ENCODE results near the gene MZB1. TPM values are rescaled to one million over a fixed set of nuclear protein-coding genes. Genes with fewer than 3 reads are reported as not detected.

MZB1 gene
- total and polyA plus RNA-seq, 9 donors: 0.50 to 1.8 (median 1.2) TPM; not detected in 1

DNA sequence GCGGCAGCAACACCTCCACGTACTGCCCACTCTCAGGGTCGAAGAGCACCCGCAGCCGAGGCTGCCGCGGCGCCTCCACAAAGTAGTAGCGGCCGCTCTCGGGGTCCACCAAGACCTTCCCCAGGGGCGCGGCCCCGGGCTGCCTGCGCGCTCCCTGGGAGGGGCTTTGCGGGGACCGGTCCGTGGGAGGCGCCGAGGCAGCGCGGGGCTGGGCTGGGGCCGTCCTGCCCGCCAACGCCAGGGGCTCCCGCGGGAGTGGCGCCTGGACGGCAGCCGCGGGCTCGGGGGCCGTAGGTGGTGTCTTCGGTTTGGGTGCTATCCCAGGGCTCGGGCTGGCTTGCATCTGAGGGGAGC lies 2.6 kb upstream of the MZB1 start:
- peaks cover 9% of the 10 kb centered on the region for H3K4me1 ChIP-seq (ENCODE audit: insufficient read depth)
- H3K9me3 ChIP-seq: no peaks in the 10 kb centered on the region
- WGBS, 3 donors: 7 to 15% (median 14%) methylated on average over 30 to 36 of the region's 36 CpGs
- H3K36me3 ChIP-seq: no peaks in the 10 kb centered on the region
- H3K27ac ChIP-seq: no peak overlapping the region
- TF ChIP-seq, protein P1, sequence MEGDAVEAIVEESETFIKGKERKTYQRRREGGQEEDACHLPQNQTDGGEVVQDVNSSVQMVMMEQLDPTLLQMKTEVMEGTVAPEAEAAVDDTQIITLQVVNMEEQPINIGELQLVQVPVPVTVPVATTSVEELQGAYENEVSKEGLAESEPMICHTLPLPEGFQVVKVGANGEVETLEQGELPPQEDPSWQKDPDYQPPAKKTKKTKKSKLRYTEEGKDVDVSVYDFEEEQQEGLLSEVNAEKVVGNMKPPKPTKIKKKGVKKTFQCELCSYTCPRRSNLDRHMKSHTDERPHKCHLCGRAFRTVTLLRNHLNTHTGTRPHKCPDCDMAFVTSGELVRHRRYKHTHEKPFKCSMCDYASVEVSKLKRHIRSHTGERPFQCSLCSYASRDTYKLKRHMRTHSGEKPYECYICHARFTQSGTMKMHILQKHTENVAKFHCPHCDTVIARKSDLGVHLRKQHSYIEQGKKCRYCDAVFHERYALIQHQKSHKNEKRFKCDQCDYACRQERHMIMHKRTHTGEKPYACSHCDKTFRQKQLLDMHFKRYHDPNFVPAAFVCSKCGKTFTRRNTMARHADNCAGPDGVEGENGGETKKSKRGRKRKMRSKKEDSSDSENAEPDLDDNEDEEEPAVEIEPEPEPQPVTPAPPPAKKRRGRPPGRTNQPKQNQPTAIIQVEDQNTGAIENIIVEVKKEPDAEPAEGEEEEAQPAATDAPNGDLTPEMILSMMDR (IDR thresholded peaks at IDR 0.05): peak in 1 of 3 donors; percentile 40
- TF ChIP-seq EP300 (IDR thresholded peaks at IDR 0.05) (no peak), POLR2A (IDR thresholded peaks at IDR 0.05) (no peak)
- DNase-seq: no peak
- H3K27me3 ChIP-seq: peaks cover 5% of the 10 kb centered on the region
- intact Hi-C loops (cut with DNase I): no loop called here
- no peak overlapping the region for H3K4me3 ChIP-seq

DNA sequence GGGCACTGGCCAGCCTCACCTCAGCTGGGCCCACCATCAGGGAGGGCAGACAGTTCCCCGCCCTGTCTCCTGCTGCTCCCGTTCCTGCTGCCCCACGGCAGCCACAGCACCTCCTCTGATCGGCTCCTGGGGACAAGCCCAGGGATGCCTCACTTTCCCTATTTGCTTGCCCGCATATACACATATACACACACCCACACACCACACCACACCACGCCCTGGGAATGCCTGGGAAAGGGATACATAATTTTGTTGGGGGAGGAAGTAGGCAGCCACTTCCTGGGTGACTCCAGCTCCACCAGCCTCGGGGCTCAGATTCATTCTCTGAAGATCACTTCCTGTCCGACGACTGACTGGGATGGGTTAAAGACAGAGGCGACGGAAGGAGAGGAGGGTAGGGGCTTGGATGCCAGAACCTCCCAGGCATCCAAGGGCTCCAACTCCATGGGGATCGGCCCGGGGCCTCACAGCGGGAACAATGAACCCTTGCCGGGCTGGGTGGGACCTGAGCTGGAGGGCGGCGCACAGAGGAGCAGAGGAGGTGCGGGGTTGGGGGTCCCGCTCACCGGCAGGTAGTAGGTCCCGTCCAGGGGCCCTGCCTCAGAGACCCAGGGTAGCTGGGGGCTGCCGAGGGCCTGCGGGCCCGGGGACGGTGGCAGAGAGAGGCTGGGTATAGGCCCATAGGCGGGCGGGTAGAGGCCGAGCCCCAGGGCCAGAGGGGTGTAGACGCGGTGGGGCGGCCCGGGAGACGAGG lies 2.0 kb upstream of the MZB1 start:
- Histone ChIP-seq H3K4me3 (no peak overlapping the region), H3K27me3 (peaks cover 5% of the 10 kb centered on the region), H3K27ac (no peak overlapping the region), H3K4me1 (ENCODE audit: insufficient read depth) (peaks cover 9% of the 10 kb centered on the region), H3K36me3 (no peaks in the 10 kb centered on the region), H3K9me3 (no peaks in the 10 kb centered on the region)
- DNase-seq: peak in 1 of 5 donors; percentile 21
- 49 to 75% (median 50%) methylated on average over 28 to 33 of the region's 33 CpGs for WGBS, 3 donors
- no peak for TF ChIP-seq EP300 (IDR thresholded peaks at IDR 0.05)
- no peak for TF ChIP-seq POLR2A (IDR thresholded peaks at IDR 0.05)
- TF ChIP-seq, protein P1 (IDR thresholded peaks at IDR 0.05): no peak
- intact Hi-C loops (cut with DNase I): no loop called here

DNA sequence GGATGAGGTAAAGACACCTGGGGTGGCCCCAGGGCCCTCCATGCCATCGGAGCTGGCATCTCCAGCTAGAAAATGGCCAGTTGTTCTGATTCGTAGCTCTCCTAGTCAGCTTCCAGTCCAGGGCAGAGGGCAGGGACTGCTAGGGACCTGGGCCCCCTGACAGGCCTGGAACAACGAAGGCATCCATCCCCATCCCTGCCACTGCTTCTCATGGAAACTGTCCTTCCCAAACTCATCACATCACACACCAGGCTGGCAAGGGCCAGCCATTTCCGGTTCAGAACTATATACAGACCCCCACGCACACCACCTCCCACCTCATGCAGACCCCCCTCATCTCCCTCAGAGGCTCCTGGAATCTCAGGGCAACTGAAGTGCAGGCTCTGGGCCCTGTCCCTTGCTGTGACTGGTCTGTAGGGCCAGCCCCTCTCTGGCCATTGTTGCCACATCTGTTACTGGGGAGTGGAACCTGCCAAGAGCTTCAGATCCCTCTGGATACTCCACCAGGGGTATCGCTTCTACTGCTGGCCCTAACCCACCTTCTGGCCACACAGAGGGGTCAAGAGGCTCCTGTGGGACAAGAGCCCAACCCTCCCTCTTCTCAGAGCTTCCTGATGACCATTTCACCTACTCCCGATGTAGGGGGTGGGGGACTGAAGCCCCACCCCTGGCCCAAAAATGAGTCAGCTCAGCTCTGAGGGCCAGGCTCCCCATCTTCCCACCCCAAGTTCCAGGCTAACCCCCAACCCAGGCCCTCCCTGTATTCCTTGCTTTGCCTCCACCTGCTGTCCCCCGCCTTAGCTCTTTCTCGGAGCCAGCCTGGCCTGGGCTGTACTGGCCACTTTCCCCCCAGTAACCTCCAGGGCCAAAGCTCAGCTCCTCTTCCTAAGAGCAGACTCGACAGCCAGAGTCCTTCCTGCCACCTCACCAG lies 1.2 kb upstream of the MZB1 start:
- DNase-seq: peak in 1 of 5 donors; percentile 16
- Histone ChIP-seq H3K27ac (no peak overlapping the region), H3K4me3 (no peak overlapping the region), H3K9me3 (no peaks in the 10 kb centered on the region), H3K36me3 (no peaks in the 10 kb centered on the region), H3K27me3 (peaks cover 5% of the 10 kb centered on the region), H3K4me1 (ENCODE audit: insufficient read depth) (peaks cover 9% of the 10 kb centered on the region)
- TF ChIP-seq POLR2A (IDR thresholded peaks at IDR 0.05) (no peak), EP300 (IDR thresholded peaks at IDR 0.05) (no peak)
- TF ChIP-seq, protein P1 (IDR thresholded peaks at IDR 0.05): no peak
- WGBS, 3 donors: 75 to 80% (median 80%) methylated on average over 8 to 10 of the region's 10 CpGs
- intact Hi-C loops (cut with DNase I): no loop called here

DNA sequence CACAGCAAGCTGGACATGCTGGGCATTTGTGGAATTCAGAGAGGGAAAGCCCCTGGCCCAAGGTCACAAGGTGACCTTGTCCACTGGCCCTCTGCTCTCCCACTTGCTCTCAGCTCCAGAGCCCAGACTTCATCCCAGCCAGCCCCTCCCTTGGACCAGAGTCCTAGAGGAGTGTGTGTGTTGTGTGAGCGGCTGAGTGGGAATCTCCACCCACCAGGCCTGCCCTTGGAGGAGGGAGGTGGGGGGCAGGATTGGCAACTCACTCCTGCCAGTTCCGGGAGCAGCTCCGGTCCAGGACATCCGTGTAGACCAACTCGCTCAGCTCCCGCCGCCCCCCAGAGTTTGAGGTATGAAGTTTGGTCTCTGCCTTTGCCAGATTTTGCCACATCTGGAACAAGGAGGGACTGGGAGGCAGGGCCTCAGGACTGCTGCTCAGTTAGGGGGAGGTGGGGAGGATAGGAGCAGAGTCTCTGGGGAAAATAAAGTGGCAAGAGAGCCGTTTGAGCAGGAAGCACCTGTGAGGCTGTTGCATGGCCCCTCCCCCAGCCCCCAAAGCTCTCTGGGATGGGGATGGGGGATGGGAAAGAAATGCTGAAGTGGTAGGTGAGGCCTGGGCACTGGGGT lies 1.4 kb downstream of the MZB1 start:
- DNase-seq: peak in 1 of 5 donors; percentile 26
- WGBS, 3 donors: 3 to 20% (median 16%) methylated on average over 8 of the region's 8 CpGs
- H3K4me1 ChIP-seq (ENCODE audit: insufficient read depth): no peaks in the 10 kb centered on the region
- no peaks in the 10 kb centered on the region for H3K9me3 ChIP-seq
- no peak overlapping the region for H3K4me3 ChIP-seq
- H3K36me3 ChIP-seq: no peaks in the 10 kb centered on the region
- TF ChIP-seq POLR2A (IDR thresholded peaks at IDR 0.05) (no peak), EP300 (IDR thresholded peaks at IDR 0.05) (no peak)
- TF ChIP-seq, protein P1 (IDR thresholded peaks at IDR 0.05): no peak
- intact Hi-C loops (cut with DNase I): no loop called here
- no peak overlapping the region for H3K27ac ChIP-seq
- no peaks in the 10 kb centered on the region for H3K27me3 ChIP-seq
